Stomach smooth muscle (tissue), 2 donors: ENCODE data around the gene HTRA2.

Experiments
- H3K27ac ChIP-seq: one replicate; pipeline ENCODE4 v1.7.0; 2013; ENCODE audit warnings: mild to moderate bottlenecking, low read length, inconsistent platforms
- H3K27me3 ChIP-seq, 2 donors: one replicate each; pipeline ENCODE4 v1.7.0; 2013; ENCODE audit warnings: low read length in 2 of 2; ENCODE audit not compliant: insufficient read depth in 2 of 2, control insufficient read depth in 1 of 2
- H3K36me3 ChIP-seq, 2 donors: one replicate each; pipeline ENCODE4 v1.7.0; 2013; ENCODE audit warnings: low read length in 2 of 2; ENCODE audit not compliant: control insufficient read depth in 2 of 2, insufficient read depth in 2 of 2
- H3K4me1 ChIP-seq: one replicate; pipeline ENCODE4 v1.7.0; 2013; ENCODE audit warnings: low read length; ENCODE audit not compliant: control insufficient read depth, insufficient read depth
- H3K4me3 ChIP-seq, 2 donors: one replicate each; pipeline ENCODE4 v1.7.0; 2013; ENCODE audit warnings: low read length in 2 of 2
- H3K9ac ChIP-seq, 2 donors: one replicate each; pipeline ENCODE4 v1.7.0; 2013; ENCODE audit warnings: low read length in 2 of 2, mild to moderate bottlenecking in 1 of 2
- H3K9me3 ChIP-seq, 2 donors: one replicate each; pipeline ENCODE4 v1.7.0; 2013; ENCODE audit warnings: low read length in 2 of 2; ENCODE audit not compliant: control insufficient read depth in 2 of 2
- donor health status: healthy.
- donor health status: Pancreatic carcinoma.

The HTRA2 gene

DNA sequence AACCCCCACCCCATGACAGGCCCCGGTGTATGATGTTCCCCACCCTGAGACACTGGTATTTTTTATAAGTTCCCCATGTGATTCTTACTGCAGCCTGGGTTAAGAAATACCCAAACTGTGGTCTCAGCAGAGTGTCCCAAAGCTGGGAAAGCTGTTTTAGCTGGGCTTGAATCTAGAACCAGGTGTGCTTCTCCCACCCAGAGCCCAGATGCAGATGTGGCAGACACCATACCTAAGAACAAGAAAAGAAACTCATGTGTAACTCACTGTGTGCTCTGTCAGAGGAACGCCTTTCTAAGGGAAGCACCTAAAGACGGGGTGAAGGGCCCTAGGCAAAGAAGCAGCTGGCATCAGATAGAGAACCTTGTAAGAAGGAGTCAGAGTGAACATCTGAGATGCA is 48.7 kb downstream of the HTRA2 start:
- Histone ChIP-seq H3K9me3 (no peaks in the 10 kb centered on the region), H3K9ac (no peak overlapping the region), H3K27ac (no peak overlapping the region), H3K4me1 (no peaks in the 10 kb centered on the region), H3K4me3 (no peak overlapping the region), H3K27me3 (peaks cover 0 to 5% of the 10 kb centered on the region in 2 donors), H3K36me3 (no peaks in the 10 kb centered on the region)

DNA sequence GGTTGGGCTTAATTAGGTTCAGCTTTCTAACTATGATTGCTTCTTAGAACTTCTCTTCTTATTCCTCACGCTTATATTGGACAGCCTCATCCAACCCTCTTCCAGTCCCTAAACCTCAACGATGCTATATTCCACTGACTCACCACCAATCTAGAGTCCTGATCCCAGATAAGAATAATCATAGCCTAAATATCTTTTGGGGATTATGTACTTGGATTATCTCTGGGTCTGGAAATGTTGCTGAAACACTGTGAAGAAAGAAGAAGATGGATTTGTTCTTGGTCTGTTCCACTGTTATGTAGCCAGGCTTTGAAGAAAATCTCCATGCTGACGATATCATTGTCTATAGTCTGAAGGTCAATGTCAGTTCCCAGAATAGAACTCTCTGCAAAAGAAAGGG is 51.7 kb downstream of the HTRA2 start:
- Histone ChIP-seq H3K4me1 (no peaks in the 10 kb centered on the region), H3K9me3 (no peaks in the 10 kb centered on the region), H3K9ac (no peak overlapping the region), H3K36me3 (no peaks in the 10 kb centered on the region), H3K27ac (no peak overlapping the region), H3K27me3 (peaks cover 0 to 3% of the 10 kb centered on the region in 2 donors), H3K4me3 (no peak overlapping the region)

DNA sequence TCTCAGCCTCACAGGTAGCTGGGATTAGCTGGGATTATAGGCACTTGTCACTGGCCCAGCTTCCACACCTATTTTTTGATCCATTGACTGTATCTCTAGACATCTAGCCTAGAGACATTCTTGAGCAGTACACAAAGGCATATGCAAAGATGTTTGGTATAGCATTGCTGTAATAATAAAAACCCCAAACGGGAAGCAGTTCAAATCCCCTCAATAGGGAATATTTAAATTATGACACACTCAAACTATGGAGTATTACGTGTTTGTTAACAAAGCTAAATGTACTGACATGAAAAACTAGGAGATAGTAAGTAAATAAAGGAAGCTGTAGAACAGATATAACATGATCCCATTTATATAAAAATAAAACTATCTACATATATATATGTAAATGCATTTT is 52.5 kb downstream of the HTRA2 start:
- Histone ChIP-seq H3K27ac (no peak overlapping the region), H3K9ac (no peak overlapping the region), H3K4me1 (no peaks in the 10 kb centered on the region), H3K9me3 (no peaks in the 10 kb centered on the region), H3K36me3 (no peaks in the 10 kb centered on the region), H3K4me3 (no peak overlapping the region), H3K27me3 (peaks cover 0 to 3% of the 10 kb centered on the region in 2 donors)
